HCT116 (cell line): ENCODE data around the gene SLC6A18. TPM values are rescaled to one million over a fixed set of nuclear protein-coding genes. Genes with fewer than 3 reads are reported as not detected.

ENCODE experiments used
- ATAC-seq: fragments of 200-7000 bp; cut with Tn5 transposase; 2 replicates; pipeline ENCODE4 v1.9.1; 2020; ENCODE audit warnings: mild to moderate bottlenecking, moderate library complexity
- BruUV-seq: library from RNA; stranded (reverse); fragments of 400-500 nt; replicated peaks from 2 replicates; lab custom pipeline; 2021; lab: Mats Ljungman, UMichigan
- CTCF ChIA-PET: fragments of 300-600 bp; sonication (Branson Sonifier 250); formaldehyde crosslinking; loops from one replicate; lab custom pipeline; 2021; ENCODE audit warnings: antibody characterized with exemption; lab: Charles Lee
- POLR2A ChIA-PET: fragments of 300-600, 350-600 bp; sonication (Branson Sonifier 250); formaldehyde crosslinking; loops from one replicate; lab custom pipeline; 2021; ENCODE audit warnings: antibody characterized with exemption; lab: Charles Lee
- RAD21 ChIA-PET, 2 experiments: fragments of 300-600 bp; sonication (Branson Sonifier 250); formaldehyde crosslinking; loops; one replicate each; lab custom pipeline; 2023; ENCODE audit warnings: low total read pairs in 2 of 2; ENCODE audit not compliant: uncharacterized antibody in 2 of 2, unreplicated experiment in 2 of 2, low non-redundant PET in 1 of 2; lab: Charles Lee
- DNase-seq: peaks from one replicate; pipeline ENCODE4 v3.0.0-alpha.2; 2010; ENCODE audit warnings: low read depth, low spot score
- H2AFZ ChIP-seq: fragments of 200-600 bp; shearing (Covaris generic), sonication (generic); 2 replicates; pipeline ENCODE4 v1.6.1; 2017; ENCODE audit warnings: low read depth, mixed run types, mixed read lengths, antibody characterized with exemption, low read length; ENCODE audit not compliant: poor library complexity, severe bottlenecking
- H3K27ac ChIP-seq: 2 replicates; pipeline ENCODE4 v1.5.1; 2012; ENCODE audit warnings: low read depth, low read length
- H3K27me3 ChIP-seq: fragments of 200-600 bp; sonication (generic); 2 replicates; pipeline ENCODE4 v1.6.1; 2016; ENCODE audit warnings: mixed run types, low read length, mixed read lengths; ENCODE audit not compliant: insufficient read depth
- H3K36me3 ChIP-seq, 2 experiments: fragments of 200-500 bp in 1 of 2; fragments of 200-600 bp in 1 of 2; sonication (Bioruptor generic) in 1 of 2; sonication (generic) in 1 of 2; 2 replicates each; pipeline versions ENCODE4 v1.5.1 to v1.6.1; 2014 to 2016; ENCODE audit warnings: low read length in 2 of 2, inconsistent platforms in 1 of 2, mixed read lengths in 1 of 2, mixed run types in 1 of 2; ENCODE audit not compliant: insufficient read depth in 2 of 2, control insufficient read depth in 1 of 2
- H3K4me1 ChIP-seq, 2 experiments: fragments of 200-600 bp in 1 of 2; sonication (generic) in 1 of 2; 2 replicates each; pipeline versions ENCODE4 v1.5.1 to v1.6.1; 2012 to 2017; ENCODE audit warnings: low read length in 2 of 2, inconsistent platforms in 1 of 2, mild to moderate bottlenecking in 1 of 2, mixed read lengths in 1 of 2, mixed run types in 1 of 2, moderate library complexity in 1 of 2; ENCODE audit not compliant: insufficient read depth in 2 of 2, control insufficient read depth in 1 of 2
- H3K4me2 ChIP-seq: fragments of 200-600 bp; sonication (generic); 2 replicates; pipeline ENCODE4 v1.6.1; 2017; ENCODE audit warnings: mixed run types, low read length, mixed read lengths
- H3K4me3 ChIP-seq, 2 experiments: fragments of 200-600 bp in 1 of 2; sonication (generic) in 1 of 2; replicated peaks in 1 of 2; 2 replicates each; pipeline ENCODE4 v1.5.1; 2011 to 2016; ENCODE audit warnings: low read length in 2 of 2, control low read depth in 1 of 2, low read depth in 1 of 2, mild to moderate bottlenecking in 1 of 2, mixed read lengths in 1 of 2, mixed run types in 1 of 2
- H3K79me2 ChIP-seq: fragments of 200-600 bp; sonication (generic); 2 replicates; pipeline ENCODE4 v1.6.1; 2017; ENCODE audit warnings: mild to moderate bottlenecking, mixed run types, low read length, moderate library complexity, mixed read lengths; ENCODE audit not compliant: insufficient read depth
- H3K9ac ChIP-seq: fragments of 200-600 bp; sonication (generic); 2 replicates; pipeline ENCODE4 v1.6.1; 2016; ENCODE audit warnings: low read length, mixed read lengths
- H3K9me2 ChIP-seq: fragments of 200-600 bp; sonication (generic), shearing (Covaris generic); 2 replicates; pipeline ENCODE4 v1.6.1; 2017; ENCODE audit warnings: mixed run types, mild to moderate bottlenecking, moderate library complexity; ENCODE audit not compliant: insufficient read depth
- H3K9me3 ChIP-seq, 2 experiments: fragments of 200-500 bp in 1 of 2; fragments of 200-600 bp in 1 of 2; sonication (Bioruptor generic) in 1 of 2; sonication (generic) in 1 of 2; 2 replicates each; pipeline ENCODE4 v1.6.1; 2014 to 2017; ENCODE audit warnings: low read length in 2 of 2, mixed read lengths in 2 of 2, inconsistent platforms in 1 of 2, low read depth in 1 of 2, mild to moderate bottlenecking in 1 of 2, mixed run types in 1 of 2, moderate library complexity in 1 of 2; ENCODE audit not compliant: control insufficient read depth in 1 of 2, insufficient read depth in 1 of 2
- H4K20me1 ChIP-seq: fragments of 200-600 bp; sonication (generic), shearing (Covaris generic); 2 replicates; pipeline ENCODE4 v1.6.1; 2017; ENCODE audit warnings: mixed run types, mild to moderate bottlenecking, moderate library complexity; ENCODE audit not compliant: insufficient read depth
- CBX3 ChIP-seq: IDR thresholded peaks from 2 replicates; pipeline ENCODE4 v1.6.1; 2012; ENCODE audit warnings: low read depth
- CEBPB ChIP-seq: IDR thresholded peaks from 2 replicates; pipeline ENCODE4 v1.6.1; 2012; ENCODE audit warnings: low read depth
- EGR1 ChIP-seq: IDR thresholded peaks from 2 replicates; pipeline ENCODE4 v1.6.1; 2012; ENCODE audit warnings: low read depth
- FOSL1 ChIP-seq: IDR thresholded peaks from 2 replicates; pipeline ENCODE4 v1.6.1; 2012; ENCODE audit warnings: low read depth
- JUND ChIP-seq: IDR thresholded peaks from 2 replicates; pipeline ENCODE4 v1.6.1; 2012
- POLR2A ChIP-seq: IDR thresholded peaks from 2 replicates; pipeline ENCODE4 v1.7.0; 2011; ENCODE audit warnings: borderline replicate concordance; ENCODE audit not compliant: insufficient read depth, insufficient read length; ENCODE audit errors: extremely low read depth
- REST ChIP-seq: IDR thresholded peaks from 2 replicates; pipeline ENCODE4 v1.6.1; 2012; ENCODE audit warnings: low read depth
- SP1 ChIP-seq: IDR thresholded peaks from 2 replicates; pipeline ENCODE4 v1.6.1; 2012; ENCODE audit warnings: low read depth
- TCF7L2 ChIP-seq: IDR thresholded peaks from 2 replicates; pipeline ENCODE4 v1.7.0; 2011; ENCODE audit warnings: borderline replicate concordance, inconsistent platforms; ENCODE audit not compliant: insufficient read depth, insufficient read length; ENCODE audit errors: extremely low read depth
- ZNF274 ChIP-seq: fragments of 200-500 bp; sonication (Bioruptor generic); IDR thresholded peaks from 2 replicates; pipeline ENCODE4 v1.6.1; 2014; ENCODE audit warnings: mild to moderate bottlenecking, low read depth, low read length, inconsistent platforms
- intact Hi-C: fragments of 100-400 bp; cut with micrococcal nuclease; formaldehyde crosslinking; loops from 2 replicates; pipeline ENCODE4 v1.10.0; 2022
- total RNA-seq: library from RNA; stranded (reverse); gene quantifications from one replicate; pipeline ENCODE4 v1.2.1, GENCODE V29; 2021; ENCODE audit not compliant: unreplicated experiment
- TF ChIP-seq, protein P1 (sequence below), 3 experiments: fragments of 200-600 bp in 1 of 3; sonication (generic) in 1 of 3; IDR thresholded peaks in 2 of 3; conservative IDR thresholded peaks in 1 of 3; 2 replicates each; pipeline ENCODE4 v1.5.1; 2012 to 2017; ENCODE audit warnings: low read depth in 2 of 3, low read length in 2 of 3, antibody characterized with exemption in 1 of 3, borderline replicate concordance in 1 of 3, control low read depth in 1 of 3, mild to moderate bottlenecking in 1 of 3, mixed read lengths in 1 of 3, mixed run types in 1 of 3, moderate library complexity in 1 of 3; ENCODE audit not compliant: insufficient read depth in 1 of 3
- TF ChIP-seq, protein P2 (sequence below): IDR thresholded peaks from 2 replicates; pipeline ENCODE4 v1.6.1; 2012

SLC6A18 gene
- total RNA-seq, 1 experiment from 2014 or later = not detected

- no peaks in the 10 kb centered on the region for H3K36me3 ChIP-seq
- no peak for TF ChIP-seq REST
- TF ChIP-seq CBX3 = no peak; the same call in 1 of the 2 replicates
- no peak for TF ChIP-seq ZNF274
- no peak for TF ChIP-seq JUND
- TF ChIP-seq EGR1 = no peak
- no peak for TF ChIP-seq SP1
- TF ChIP-seq, protein P1, sequence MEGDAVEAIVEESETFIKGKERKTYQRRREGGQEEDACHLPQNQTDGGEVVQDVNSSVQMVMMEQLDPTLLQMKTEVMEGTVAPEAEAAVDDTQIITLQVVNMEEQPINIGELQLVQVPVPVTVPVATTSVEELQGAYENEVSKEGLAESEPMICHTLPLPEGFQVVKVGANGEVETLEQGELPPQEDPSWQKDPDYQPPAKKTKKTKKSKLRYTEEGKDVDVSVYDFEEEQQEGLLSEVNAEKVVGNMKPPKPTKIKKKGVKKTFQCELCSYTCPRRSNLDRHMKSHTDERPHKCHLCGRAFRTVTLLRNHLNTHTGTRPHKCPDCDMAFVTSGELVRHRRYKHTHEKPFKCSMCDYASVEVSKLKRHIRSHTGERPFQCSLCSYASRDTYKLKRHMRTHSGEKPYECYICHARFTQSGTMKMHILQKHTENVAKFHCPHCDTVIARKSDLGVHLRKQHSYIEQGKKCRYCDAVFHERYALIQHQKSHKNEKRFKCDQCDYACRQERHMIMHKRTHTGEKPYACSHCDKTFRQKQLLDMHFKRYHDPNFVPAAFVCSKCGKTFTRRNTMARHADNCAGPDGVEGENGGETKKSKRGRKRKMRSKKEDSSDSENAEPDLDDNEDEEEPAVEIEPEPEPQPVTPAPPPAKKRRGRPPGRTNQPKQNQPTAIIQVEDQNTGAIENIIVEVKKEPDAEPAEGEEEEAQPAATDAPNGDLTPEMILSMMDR (IDR thresholded peaks at IDR 0.05 in 2 of 3, conservative IDR thresholded peaks at IDR 0.05 in 1 of 3; ENCODE audit: borderline replicate concordance in 1 of 3, insufficient read depth in 1 of 3, low read depth in 2 of 3, low read length in 2 of 3) = no peak
- no peak for TF ChIP-seq TCF7L2
- TF ChIP-seq POLR2A = no peak
- no peak for TF ChIP-seq FOSL1
- TF ChIP-seq, protein P2, sequence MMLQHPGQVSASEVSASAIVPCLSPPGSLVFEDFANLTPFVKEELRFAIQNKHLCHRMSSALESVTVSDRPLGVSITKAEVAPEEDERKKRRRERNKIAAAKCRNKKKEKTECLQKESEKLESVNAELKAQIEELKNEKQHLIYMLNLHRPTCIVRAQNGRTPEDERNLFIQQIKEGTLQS = no peak
- no peak for TF ChIP-seq CEBPB
- TF ChIP-seq, all 23 proteins: peak for 0
- Histone ChIP-seq H4K20me1 (no peaks in the 10 kb centered on the region), H2AFZ (no peak overlapping the region), H3K27ac (no peak overlapping the region), H3K9me2 (no peaks in the 10 kb centered on the region), H3K27me3 (no peaks in the 10 kb centered on the region), H3K4me2 (no peak overlapping the region), H3K79me2 (no peaks in the 10 kb centered on the region), H3K9ac (no peak overlapping the region), H3K9me3 (peaks cover 7 to 9% of the 10 kb centered on the region in 2 experiments; a peak in 2 of 4 replicates), H3K4me3 (no peak overlapping the region), H3K4me1 (no peaks in the 10 kb centered on the region)
- ChIA-PET POLR2A (no interaction called here), CTCF (no interaction called here), RAD21 (no interaction called here)
- no peak for DNase-seq
- no TSS peak for BruUV-seq
- no peak for ATAC-seq
- intact Hi-C loops = no loop called here
These were observed 10.7 kb downstream of the SLC6A18 start for GRCh38 chr5:1235838-1236237.
